Measurements from ENCODE around the gene ATP8A1.
"Not testable (repeated sequence)": the region's sequence is repeated elsewhere in the genome, so short reads cannot be mapped to it uniquely, and the experiment has no call there.

Gene ATP8A1

DNA sequence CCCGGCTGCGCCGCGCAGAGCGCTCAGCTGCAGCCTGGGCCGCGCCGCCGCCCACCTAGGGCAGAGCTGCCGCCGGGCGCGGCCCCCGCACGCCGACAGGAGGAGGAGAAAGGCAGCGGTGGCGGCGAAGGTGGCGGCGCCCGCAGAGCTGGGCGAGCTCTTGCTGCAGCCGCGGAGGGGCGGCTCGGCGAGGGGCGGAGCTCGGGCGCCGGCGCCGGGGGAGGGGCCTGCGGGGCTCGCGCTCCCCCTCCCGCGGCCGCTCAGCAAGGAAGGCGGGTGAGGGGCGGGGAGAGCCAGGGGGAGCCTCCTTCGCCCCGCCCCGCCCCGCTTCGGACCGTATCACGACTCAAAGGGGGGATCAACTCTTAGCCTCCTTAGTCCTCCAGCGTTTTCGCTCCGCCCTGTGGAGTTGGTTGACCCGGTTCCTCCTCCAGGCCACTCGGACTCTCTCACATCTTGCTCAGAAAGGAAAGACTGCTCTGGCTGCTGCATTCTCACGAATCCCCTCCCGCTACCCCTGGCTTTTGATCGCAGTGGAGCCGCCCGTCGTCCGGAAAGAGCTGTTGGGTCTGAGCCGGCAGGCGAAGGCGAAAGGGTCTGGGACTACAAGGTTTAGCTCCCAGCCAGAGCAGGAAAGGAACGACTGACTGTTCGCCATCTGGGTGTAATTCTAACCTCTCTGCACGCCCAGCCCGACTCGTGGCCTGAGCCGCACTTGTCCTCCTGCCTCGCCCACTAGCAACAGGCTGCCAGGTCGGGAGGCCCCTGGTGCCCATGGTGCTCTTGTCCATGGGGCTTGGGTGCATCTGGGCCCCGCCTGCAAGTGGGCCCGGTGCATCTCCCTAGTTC lies at the start of gene ATP8A1:
ATP8A1 (minus strand) TSS at position 162 of the 849 bp plus-strand sequence. CDS start 232 bp downstream, outside the sequence.
- DNase-seq = peak; percentile 97

DNA sequence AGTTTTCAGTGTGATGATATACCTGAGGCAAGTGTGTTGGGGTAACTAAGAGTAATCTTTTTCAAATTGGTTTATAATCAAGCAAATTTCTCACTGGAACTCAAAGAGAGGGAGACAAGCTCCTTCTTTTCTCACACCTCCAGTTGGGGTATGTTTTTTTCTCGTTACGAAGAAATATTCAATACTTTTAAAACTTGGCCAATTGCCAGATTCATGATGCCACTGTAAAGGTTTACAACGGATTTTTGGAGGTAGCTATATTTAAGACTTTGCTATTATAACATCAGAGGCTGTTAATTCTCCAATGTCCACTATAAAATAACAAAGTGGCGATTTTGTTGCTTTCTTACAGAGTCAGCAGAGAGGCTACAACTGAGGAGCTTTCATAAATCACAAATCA lies 49.2 kb upstream of the ATP8A1 start:
- DNase-seq = no peak

DNA sequence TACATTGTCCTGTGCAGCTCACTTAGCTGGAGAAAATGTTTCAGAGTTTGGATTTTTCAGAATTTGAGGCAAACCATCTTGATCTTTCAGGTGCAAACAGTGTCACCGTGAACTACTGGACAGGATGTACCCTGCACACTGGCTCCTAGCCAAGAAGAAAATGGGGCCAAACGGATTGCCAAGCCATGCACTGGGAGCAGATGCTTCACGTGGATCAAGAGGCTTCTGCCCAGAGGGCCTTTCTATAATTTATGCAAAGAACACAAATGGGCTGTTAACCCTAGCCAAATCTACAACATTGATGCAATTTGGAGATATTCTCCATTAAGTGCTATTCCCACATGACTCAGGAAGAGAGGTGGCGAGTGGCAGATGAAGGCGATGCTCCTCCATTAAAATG lies 46.9 kb upstream of the ATP8A1 start:
- no peak for DNase-seq

DNA sequence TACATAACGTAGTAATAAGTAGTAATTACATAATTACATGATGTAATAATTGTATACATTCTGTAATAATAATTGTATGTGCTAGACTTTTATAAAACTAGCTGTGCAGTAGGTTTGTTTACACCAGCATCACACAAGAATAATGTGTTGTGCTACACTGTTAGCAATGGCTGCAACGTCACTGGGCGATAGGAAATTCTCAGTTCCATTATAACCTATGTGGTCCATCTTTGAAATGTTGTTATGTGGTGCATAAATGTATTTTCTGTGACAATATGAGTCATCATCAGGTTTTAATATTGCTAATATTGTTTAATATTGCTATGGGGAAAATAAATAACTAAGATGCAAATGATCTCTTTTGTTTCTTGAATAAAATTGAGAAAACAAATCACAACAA lies 46.0 kb upstream of the ATP8A1 start:
- DNase-seq = no peak

DNA sequence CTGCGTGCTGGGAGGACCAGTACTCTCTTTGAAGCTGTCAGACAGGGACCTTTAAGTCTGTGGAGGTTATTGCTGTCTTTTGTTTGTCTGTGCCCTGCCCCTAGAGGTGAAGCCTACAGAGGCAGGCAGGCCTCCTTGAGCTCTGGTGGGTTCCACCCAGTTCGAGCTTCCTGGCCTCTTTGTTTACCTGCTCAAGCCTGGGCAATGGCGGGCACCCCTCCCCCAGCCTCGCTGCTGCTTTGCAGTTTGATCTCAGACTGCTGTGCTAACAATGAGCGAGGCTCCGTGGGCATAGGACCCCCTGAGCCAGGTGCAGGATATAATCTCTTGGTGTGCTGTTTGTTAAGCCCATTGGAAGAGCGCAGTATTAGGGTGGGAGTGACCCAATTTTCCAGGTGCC lies 44.9 kb upstream of the ATP8A1 start:
- DNase-seq = not testable (repeated sequence)

DNA sequence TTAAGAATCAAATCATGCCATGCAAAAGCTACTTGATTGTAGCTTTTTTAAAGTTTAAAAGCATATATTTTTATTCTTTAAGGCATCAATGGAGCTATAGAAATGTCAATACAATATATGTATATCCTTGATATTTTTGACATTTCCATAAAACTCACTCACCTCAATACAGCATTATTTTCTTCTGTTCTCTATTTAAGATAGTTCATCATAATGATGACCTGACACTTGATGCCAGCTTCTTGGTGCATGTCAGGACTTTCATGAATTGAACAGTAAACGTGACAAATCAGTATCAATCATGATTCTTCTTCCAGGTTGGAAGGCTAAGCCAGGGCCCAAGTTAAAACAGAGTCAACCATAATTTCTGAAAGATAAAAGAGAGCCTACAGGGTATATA lies 33.6 kb upstream of the ATP8A1 start:
- DNase-seq = no peak

DNA sequence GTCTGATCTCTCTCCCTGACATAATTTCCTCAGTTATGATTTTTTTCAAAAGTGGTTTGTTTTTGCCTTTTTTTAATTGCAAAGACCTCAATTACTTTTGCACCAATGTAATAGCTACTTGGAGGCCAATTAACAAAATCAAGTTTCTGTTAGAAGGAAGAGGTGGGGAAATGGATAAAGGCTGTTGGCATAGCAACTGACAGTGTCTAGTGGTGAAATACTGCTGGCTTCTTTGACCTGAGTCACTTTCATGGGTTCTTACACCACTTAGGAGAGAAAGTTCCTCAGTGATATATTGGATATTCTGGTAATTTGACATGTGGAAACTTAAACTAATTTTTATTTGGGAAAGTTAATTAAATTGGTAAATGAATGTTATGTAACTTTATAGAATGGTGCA lies 26.5 kb upstream of the ATP8A1 start:
- DNase-seq = no peak

DNA sequence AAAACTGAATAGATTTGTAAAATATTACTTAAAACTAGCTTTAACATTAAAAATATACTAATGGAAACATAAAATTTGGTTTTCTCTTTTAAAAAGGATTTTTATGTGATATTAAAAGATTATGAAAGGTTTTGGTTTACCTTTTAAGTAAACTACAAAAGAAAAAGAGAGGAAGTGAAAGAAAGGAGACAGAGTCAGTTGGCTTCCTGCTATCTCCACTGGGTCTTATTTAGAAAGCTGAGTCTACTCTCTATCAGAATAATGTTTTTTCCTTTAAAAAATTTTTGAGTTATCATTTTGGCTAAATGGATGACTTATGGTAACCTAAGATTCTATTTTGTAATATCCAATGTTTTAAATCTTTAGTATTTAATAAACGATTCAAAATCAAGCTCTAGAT lies 21.6 kb upstream of the ATP8A1 start:
- no peak for DNase-seq

DNA sequence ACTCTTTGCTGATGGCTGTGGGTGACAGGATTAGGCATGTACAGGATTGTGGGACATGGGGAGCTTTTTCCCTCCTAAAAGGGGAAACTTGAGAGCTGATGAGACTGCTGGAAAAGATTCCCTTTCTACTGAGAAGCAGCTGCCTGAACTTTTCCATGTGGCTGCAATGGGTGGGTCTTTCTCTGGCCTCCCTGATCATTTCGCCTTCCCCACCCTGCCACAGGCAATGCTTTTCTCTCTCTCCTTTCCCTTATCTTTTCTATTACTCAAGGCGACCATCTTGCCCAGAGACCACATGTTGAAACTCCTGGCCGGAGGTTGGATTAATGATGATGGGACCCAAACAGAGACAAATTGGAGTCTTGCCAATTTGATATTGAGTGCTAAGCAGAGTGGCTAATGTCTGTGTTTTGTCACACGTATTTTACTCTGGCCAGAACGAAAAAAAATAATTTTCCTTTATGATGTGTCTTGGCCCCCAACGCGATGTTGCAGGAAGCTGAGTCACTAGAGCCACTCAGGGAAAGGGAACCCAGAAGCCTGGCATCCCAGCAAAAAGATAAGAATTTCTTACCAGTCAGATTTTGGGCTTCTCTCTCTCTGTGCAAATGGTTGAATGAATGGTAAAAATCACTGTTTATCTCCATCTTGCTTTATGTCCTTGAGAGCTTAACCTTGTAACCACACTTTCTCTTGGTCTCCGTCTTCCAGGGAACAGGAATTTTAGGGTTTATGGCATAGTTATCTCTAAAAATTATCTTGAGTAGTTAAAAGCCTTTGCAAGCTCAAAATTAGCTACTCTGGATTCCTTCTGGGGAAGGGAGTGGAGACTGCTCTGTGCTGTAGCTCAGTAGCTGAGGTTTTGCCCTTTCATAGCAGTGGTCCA lies 19.4 kb upstream of the ATP8A1 start:
- no peak for DNase-seq

DNA sequence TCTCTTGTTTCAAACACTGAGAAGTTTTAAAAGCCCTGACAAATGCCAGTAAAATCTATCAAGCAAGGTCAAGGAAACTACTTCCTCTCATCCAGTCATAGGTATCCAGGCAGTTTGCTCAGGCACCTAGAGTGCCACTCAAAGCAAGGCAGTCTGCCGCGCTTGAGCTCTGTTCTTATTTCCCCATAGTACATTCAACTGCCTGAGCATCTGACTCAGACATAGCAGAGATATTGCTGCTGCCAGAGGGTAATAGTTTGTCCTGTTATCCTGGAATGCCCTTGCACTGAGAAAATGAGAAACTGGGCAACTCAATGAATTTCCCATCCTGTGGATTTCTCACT lies 16.1 kb upstream of the ATP8A1 start:
- peak; percentile 6 for DNase-seq

DNA sequence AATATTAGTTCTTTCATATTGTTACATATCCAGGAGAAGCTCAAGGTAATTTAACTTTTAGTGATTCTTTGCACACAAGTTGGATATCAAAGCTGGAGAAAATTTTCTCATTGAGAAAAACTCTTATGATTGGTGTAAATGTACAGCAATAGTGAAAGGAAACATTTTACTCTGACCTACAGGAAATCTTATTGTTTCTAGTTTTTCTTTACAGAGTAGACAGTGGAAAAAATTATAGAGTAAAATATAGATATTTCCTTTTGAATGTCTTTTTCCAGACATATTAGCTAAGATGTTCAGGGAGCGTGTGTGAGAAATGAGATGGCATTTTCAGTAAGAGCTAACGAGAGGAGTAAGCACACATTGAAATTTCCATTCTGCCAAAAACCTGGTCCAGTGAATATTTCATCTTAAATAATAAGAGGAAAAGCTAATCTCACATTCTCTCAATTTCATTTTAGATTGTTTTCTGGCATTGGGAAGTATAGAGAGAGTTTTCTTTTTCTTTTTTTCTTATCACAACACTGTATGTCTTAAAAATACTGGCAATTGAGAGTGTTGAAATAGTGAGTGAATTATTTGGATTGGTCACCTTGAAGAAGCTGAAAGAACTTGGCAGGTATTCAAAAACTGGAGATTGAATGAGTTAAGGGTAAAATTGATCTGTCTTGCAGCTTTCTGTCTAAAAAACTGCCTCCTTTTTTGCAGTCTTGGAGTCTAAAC lies 15.6 kb upstream of the ATP8A1 start:
- no peak for DNase-seq

DNA sequence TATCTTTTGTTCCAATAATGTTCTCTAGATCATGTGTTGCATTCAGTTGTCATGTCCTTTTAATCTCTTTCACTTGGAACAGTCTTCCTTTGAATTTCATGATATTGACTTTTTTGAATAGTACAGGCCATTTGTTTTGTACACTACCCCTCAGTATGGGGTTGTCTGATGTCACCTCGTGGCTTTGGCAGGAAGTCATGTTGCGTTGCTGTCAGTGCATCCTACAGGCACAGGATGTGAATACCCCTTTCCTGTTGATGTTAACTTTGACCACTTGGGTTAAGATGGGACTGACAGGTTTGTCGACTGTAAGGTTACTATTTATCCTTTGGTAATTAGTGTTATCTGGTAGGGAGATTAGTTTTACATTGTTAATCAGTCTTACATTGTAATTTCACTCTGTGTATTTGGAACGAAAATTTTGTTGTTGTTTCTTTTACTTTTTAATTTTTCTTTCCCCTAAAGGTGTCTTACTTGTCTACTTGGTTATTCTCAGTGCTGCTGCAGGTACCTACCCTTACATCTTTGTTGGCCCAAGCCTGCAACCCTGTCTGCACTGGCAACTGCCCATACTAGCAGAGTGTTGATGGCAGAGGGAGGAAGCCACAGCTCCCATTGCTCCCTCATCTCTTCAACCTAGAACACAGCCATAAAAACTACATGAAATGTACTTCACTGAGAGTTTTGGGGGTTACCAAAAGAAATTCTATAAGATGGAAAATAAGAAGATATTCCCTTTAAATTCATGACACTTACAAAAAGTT lies 14.7 kb upstream of the ATP8A1 start:
- no peak for DNase-seq

DNA sequence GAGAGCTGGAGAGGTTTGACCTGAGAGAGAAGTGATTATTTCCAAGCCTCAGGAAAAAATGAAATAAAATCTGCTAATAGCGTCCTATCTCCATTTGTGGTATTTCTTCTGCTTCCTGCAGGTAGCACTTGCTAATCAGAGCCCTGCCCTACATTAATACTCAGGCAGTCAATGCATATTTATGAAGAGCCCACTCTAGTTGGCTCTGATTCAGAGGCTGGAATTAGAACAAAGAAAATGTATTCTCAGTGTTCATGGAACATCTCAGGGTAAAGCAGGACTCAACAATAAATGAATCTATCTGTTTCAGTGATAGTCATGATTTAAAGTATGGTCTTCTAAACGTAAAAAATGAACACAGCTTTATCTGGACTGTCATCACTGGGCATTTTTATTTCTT lies 1.4 kb upstream of the ATP8A1 start:
- DNase-seq = peak; percentile 30

DNA sequence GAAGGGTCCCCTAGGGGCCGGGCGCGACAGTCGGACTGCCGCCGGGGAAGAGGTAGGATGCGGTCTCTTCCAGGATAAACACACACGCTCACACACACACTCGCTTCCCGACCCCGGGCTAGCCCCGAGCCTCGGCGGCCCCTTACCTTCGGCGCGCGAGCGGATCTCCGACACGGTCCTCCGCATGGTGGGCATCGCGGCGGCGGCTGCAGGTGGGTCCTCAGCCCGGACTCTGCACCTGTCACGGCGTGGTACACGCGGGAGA lies 294 bp downstream of the ATP8A1 start:
- no peak for DNase-seq

DNA sequence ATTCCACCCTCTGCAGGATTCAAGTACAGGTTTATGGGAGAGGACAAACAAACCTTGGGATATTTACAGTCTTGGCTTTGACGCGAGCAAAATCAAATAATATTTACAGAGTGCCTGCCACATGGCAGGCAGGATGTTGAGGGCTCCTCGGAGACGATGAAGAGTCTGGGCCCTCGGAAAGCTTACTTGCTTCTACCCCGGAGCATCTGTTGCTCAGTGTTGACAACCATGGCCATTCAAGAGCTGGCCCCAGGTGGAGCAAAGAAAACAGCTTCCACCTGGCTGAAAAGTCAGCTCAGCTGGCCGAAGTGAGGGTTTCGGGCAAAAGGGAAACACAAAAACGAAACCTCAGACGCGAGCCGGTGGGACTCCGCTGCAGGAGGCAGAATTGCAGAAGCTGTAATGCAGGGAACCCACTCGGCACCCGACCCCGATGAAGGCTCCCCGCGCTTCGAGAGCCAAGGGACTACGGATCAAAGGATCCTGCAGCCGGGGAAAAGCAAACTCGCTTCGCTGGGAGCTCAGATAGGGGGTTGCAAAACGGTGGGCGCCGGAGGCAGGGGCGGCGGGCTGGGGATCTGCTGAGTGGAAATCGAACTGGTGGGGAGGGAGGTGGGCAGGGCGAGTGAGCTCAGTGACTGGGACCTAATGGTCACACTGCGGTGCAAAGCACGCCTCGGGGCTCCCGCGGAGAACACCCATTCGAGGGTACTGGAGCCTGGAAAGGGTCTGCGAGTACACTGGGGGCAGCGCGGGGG lies 805 bp downstream of the ATP8A1 start:
- peak; percentile 81 for DNase-seq

DNA sequence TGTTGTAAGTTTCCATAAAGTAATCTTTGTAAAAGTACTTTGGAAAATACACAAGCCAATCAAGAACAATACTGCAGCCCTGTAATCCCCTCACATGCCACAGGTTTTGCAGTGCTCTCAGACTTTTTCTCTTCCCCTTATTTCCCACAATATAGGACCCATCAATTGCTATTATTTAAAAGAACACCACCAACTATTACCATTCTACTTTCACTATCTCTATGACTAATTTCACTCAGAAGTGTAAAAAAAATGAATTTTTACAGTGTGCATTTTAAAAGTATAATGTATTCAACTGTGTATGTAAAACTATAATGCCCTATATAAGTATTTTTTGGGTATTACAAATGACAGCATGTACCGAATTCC lies 1.7 kb downstream of the ATP8A1 start:
- DNase-seq = peak; percentile 17

DNA sequence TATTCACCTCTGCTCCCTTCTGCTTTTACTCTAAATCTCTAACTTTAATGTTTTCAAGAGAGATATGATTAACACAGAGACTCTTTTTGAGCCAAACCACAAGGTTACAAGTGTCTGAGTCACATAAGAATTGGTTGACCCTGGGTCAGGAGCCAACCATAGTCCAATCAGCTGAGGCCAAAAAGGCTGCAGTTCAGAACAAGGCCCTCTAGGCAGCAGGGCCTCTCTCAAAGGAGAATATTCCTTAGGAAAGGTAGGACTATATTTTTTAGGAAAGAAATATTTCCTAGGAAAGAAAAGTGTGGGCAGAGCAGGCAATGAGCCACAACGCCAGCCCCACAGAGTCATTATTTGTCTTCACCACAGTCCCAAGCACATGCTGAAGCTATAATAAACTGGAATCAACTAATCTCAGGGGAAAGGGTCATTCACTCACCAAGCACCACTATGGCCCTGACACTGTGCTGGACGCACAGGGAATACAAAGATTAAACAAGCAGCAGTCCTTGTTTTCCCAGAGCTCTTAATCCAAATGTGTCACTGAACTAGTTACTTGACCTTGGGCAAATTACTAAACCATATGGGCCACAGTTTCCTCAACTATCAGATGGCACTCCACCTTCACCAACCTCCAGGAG lies 2.2 kb downstream of the ATP8A1 start:
- no peak for DNase-seq

DNA sequence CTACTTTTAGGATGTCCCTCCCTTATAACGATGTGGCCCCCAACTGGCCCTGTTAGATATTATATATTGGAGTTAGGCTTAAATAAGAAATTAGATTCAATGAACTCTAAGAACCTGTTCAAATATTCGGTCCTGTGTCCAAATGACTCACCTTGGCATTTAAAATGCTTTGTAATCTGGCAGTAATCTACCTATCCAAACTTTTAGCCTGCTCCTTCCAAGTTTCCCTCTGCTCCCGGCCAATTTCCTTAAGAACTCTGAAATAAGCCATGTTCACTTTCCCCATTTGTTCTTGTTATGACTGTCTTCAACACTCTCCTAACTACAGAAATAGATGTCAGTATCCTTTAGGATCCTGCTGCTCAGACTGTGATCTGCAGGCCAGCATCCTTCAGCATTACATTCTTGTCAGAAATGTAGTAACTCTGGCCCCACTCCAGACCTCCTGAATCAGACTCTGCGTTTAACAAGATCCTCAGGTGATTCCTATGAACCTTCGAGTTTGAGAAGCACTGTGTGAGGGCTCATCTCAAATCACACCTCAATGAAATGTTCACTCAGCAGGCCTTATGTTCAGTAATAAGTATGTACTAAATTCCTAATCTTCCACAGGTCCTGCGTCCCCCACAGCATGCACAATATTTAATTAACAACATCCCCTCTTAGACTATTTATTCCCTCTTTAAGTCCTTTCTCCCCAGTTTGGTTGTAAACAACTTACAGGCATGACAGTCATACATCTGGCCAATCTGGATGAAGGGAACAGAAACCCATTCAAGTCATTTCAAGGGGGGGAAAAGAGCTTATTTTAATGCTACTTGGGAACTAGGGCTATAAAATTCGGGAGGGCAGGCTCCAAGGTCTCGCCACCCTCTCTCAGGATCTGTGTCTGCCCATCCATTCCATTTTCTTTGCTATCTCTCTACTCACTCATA lies 3.0 kb downstream of the ATP8A1 start:
- DNase-seq = no peak

DNA sequence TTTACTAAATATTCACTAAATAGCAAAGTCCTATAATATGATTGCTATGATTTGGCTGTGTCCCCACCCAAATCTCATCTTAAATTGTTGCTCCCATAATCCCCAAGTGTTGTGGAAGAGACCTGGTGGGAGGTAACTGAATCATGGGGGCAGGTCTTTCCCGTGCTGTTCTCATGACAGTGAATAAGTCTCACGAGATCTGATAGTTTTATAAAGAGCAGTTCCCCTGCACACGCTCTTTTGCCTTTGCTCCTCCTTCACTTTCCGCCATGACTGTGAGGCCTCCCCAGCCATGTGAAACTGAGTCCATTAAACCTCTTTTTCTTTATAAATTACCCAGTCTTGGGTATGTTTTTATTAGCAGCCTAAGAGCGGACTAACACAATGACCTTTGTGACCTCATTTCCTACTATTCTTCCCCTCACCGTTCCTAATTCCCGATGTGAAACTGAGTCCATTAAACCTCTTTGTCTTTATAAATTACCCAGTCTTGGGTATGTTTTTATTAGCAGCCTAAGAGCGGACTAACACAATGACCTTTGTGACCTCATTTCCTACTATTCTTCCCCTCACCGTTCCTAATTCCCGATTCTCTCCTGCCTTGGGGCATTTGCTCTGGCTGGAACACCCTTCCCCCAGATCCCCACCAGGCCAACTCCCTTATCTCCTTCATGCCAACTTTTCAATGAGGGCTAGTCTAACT lies 4.2 kb downstream of the ATP8A1 start:
- DNase-seq = not testable (repeated sequence)

DNA sequence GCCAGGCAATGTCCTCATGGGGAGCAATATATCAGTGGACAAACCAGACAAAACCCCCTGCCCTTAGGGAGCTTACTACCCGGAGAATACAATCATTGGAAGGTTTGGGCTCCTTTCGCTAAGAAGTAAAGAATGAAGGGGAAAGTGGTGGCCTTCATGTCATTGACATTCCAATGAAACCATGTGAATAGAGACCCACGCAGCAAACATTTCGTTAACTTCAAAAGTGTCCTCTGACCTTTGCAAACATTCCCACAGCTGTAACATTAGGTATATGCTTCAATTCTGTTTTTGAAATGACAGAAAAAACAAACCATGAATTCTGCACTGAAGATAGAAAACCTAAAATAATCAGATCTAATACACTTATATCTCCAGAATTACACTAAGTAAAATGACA lies 7.0 kb downstream of the ATP8A1 start:
- no peak for DNase-seq

Data from eye (tissue), 1 donor.